HG02884 (cell line): Measurements from ENCODE around the gene FBXO5.
"Not testable (repeated sequence)": the region's sequence is repeated elsewhere in the genome, so short reads cannot be mapped to it uniquely, and the experiment has no call there.

Source experiments
- ATAC-seq: cut with Tn5 transposase; IDR thresholded peaks from one replicate; pipeline ENCODE4 v1.9.1; 2021; ENCODE audit warnings: mild to moderate bottlenecking, moderate library complexity; ENCODE audit not compliant: unreplicated experiment

FBXO5 gene

DNA sequence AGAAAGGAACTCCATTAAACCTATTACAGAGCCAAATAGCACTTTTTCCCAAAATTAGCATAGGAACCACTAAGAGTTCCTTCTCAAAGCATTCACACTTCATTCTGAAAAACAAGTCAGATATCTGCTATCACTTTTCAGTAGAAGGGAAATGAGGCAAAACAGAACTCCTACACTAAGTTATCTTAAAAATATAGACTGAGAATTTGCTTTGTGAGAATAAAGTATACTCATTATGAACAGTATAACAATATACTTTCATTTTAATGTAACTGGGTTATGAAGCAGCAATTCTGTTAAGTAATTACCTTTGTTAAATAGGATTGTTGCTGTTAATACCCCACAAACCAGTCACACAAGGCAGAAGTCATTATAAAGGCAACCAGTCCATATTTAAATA, 11.0 kb upstream of the FBXO5 start:
- ATAC-seq = no peak

DNA sequence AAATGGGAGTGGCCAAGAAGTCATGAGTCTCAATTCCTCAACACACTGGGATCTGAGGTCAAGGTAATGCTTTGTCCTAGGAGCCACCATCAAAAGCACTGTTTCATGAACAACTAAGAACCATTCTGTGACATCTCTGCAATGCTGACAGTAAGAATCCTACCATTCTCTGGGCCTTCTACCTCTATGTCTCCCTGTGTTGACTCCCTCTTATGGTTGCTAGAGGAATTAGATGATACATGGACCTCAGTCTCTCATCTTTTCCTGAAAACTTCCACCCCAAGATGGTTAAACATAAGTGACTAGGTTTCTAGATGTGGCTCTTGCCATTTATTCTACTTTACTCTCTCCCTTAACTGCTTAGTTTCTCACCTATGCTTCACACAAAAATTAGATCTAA, 10.6 kb upstream of the FBXO5 start:
- no peak for ATAC-seq

DNA sequence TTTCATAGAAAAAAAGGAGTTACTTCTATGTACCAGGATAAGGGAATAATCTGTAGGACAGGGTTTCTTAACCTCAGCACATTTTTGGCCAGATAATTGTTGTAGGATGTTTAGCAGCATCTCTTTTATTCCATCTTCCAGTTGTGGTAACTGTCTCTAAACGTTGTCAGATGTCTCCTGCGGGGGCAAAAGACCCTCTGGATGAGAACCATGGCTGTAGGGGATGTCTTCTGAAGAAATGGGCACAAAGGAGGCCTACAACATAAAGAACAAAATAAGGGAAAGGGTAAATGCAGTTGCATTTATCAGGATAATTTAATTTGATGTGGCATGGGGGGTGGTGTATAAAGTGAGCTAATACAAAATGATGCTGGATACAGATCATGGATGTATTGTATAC, 4.1 kb upstream of the FBXO5 start:
- no peak for ATAC-seq

DNA sequence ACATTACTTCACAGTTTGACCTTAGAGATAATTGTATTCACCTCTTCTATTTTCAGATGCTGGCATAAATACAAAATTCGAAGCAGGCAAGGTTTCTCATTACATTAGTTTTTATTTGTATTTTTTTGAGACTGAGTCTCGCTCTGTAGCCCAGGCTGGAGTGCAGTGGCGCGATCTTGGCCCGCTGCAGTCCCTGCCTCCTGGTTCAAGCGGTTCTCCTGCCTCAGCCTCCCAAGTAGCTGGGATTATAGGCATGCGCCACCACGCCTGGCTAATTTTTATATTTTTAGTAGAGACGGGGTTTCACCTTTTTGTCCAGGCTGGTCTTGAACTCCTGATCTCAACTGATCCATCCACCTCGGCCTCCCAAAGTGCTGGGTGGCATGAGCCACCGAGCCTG, 2.5 kb upstream of the FBXO5 start:
- not testable (repeated sequence) for ATAC-seq

DNA sequence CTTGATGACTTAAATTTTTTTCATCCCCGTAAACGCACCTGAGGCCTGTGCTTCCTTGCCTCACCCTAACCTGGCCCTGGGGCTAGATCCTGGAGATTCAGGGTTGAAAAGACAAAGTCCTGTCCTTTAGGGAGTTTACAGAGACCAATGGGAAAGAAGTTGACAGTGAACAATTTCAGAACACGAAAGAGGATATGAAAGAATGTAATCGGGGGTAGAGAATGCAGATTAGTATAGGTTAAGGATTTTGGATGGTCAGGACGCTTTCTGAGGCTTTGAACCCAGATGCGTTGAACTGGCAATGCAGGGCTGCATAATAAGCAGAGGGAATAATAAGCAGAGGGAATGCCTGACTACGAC, 1.7 kb upstream of the FBXO5 start:
- ATAC-seq = peak; percentile 31

DNA sequence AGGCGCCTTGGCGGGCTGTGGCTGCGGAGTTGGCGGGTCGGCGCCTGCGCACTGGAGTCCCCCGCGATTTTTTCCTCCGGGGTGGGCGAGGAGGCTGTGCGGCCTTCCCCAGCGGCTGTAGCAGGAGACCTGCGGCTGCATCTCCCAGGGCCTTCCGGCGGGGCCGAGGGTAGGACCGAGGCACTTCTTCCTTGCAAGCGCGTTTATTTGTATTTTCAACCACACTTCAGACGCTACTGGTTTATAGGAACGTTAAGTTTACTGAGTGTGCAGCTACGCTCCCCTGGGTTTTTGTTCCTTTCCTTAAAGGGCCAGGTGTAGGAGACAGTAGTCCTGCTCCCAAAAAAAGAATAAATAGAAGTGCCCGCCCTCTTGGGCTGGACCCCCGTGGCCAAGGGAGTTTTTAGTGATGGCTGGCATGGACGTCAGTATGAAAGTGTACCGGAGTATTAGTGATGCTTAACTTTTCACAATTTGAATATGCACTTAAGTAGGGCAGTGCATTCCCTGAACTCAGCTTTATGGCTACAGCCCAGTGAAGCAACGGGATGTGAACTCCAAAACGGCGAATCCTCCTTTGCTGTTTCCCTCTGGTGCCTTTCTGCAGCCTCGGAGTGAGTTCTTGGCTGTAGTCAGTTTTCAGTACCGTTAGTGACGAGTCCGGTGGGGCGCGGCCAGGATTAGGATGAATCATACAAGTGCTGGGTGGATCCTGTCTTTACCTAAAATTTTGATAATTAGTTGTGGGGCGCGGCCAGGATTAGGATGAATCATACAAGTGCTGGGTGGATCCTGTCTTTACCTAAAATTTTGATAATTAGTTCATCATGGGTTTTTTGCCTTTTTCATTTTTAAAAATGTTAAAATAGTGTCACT, 1.0 kb upstream of the FBXO5 start:
- ATAC-seq = peak; percentile 22

DNA sequence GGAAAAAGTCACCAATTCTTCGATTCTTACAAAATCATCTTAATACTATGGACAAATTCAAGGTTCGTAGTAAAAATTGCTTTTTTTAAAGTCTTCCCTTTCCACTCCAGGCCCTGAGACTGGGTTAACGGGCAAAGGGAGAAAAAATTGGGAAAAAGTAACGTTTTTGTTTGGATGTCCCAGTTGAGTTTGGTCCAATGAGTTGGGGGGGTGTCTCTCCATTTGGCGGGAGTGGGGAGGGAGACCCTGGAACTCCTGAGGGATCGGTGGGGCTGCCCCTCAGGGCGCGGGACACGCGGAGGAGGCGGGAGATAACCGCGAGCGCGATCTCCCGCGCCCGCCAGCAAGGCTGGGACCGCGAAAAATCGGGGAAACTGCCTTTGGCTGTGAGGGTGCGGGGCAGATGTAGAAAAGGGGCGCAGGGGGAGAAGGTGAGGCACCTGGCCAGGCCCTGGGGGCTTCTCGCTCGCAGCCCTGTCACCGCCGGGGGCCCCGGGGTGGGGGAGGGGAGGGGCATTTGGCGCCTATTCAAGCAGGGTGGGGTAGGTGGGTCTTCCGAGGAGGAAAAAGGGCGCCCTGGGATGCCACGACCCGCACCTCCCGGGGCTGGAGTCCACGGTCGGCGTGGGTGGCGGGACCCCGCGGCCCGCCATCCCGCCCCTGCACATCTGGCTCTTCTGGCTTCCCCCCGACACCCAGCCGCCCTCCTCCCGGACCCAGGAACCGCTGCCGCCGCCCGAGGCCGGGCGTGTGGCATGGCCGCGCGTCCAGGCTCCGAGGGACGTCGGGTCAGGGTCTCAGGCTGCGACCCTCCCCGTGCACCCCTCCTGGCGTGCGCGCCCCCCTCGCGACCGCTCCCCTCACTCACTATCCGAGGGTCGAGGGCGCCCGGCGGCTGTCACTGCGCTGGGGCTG, 595 bp downstream of the FBXO5 start:
- ATAC-seq = no peak

DNA sequence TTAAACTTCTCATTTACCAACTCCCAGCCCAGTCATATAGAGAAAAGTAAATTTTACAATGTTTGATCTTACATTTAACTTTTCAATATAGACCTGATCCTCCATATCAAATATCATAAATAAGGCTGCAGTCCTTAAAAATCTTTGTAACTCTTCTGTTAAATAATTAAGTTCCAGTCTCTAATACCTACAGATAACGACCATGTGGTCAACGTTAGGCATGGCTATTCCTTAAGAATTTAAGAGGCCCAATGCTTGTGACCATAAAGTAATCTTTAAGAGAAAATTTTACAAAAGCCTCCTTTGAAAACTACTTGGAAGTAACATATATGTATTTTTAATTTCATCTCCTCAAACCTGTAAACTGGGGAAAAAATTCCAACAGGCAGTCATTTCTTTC, 1.6 kb downstream of the FBXO5 start:
- ATAC-seq = no peak

DNA sequence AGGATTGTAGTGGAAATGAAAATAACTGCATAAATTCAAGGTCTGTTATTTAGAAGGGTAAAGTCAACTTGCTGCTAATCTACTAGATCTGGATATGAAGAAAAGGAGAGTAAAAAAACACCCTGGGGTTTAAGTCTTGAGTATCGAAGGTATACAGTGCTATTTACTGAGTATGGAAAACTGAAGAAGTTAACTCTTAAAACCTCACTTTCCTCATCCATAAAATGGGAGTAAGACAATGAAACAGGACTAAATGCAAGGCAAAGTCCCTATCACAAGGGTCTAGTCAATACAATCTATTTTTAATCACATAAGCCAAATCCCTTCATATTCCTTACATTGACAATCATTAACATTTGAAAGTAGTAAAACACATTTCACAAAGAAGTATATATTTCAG, 2.2 kb downstream of the FBXO5 start:
- ATAC-seq = no peak

DNA sequence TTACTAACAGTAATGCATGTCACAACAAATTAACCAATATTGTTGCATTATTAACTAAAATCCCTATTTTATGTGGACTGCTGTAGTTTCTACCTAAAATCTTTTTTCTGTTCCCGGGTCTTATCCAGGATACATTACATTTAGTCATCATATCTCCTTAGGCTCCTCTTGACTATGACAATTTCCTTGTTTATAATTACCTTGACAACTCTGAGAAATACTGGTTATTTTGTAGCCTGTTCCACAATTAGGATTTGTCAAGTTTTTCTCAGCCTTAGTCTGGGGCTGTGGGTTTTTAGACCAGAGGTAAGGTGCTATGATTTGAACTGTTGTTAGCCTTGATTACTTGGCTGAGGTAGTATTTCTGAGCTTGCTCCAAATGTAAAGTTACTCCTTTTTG, 3.7 kb downstream of the FBXO5 start:
- ATAC-seq = no peak

DNA sequence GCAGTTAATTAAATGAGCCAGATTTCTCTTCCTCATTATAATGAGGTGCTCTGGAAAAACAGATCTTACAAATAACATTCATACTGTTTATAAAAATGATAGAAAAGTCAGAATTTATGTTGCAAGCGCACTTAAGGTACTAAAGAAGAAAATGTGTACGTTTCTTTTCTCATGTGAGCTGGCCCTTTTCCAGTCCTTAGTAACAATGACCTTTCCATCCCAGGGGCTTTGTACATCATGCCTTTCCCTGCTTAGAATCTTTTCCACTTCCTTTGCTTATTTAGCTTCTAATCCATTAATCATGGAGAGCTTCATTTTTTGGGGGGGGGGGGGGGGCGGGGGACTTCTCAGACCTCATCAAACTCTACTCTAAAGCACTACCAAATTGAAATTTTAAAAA, 4.8 kb downstream of the FBXO5 start:
- ATAC-seq = no peak

DNA sequence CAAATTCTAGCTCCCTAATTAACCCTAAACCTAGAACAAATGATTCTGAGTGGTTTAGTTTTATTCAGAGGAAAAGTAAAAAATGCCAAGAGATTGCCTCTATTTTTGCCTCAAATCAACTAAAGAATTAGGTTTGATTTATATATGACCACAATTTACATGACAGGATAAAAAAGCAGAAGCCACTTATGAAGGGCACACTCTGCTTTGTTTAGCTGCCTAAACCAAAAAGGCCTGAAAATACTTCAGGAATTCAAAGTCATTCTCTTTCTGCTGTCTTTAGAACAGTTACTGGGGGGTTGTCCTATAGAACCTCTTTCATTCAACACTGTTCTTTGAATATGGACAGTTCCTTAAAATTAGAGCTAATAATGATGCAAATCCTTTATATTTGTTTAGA, 5.3 kb downstream of the FBXO5 start:
- no peak for ATAC-seq

DNA sequence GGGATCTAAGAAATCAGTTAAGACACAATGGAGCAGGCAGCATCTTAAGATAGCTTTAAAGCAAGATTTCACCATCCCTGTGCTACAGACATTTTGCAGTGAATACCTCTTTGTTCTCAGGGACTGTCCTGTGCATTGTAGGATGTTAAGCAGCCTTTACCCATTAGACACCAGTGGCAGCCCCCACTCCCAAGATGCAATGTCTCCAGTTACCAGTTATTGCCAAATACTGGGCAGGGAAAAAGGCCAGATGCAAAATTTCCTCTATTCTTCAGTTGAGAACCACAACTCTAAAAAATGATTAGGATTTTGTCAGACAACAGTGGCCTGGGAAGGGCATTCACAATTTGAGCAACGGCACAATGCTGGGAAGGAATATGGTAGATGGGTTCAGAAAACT, 6.1 kb downstream of the FBXO5 start:
- no peak for ATAC-seq

DNA sequence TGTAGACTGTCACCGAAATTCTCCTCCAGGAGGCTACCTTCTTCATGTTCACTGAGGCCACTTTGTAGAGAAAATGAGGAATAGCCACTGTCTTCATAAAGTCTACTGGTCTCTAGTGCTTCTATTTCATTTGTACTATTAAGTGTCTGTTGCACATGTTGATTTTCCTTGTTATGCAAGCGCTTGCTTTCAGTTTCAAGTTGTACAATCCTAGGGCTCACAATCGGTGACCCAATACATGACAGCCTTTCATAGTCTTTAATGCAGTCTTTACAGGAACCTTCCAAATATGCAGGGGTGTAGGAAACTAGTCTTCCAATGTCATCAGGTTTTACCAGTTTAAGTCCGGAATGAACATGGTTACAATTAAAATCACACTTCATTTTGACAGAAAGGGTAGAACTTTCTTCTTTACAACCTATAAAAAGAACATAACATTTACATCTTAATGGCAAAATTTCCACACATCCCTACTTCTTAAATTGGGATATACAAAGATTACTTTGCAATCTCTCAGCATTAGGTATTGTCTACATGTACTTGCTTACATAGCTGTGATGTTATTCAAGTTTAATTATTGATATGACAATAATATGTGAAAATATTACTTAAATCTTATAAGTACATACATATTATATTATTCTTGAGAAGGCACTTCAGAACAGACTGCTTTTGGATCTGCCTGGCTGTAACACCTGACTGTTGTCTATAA, 7.5 kb downstream of the FBXO5 start:
- ATAC-seq = peak; percentile 49

DNA sequence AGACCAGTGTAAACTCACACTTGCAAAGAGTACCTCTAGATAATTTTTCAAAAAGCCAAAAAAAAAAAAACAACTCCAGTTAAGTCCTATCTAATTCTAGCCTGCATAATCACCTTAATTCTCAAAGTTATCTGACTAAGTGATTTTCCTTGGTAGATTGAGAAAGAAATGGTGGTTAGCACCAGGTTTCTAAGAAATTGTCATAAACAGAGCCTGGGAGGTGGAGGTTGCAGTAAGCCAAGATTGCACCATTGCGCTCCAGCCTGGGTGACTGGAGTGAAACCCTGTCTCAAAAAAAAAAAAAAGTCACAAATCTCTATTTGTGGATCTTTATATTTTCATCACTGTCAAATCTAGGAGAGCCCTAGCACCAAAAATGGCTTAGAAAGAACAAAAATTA, 8.9 kb downstream of the FBXO5 start:
- no peak for ATAC-seq

DNA sequence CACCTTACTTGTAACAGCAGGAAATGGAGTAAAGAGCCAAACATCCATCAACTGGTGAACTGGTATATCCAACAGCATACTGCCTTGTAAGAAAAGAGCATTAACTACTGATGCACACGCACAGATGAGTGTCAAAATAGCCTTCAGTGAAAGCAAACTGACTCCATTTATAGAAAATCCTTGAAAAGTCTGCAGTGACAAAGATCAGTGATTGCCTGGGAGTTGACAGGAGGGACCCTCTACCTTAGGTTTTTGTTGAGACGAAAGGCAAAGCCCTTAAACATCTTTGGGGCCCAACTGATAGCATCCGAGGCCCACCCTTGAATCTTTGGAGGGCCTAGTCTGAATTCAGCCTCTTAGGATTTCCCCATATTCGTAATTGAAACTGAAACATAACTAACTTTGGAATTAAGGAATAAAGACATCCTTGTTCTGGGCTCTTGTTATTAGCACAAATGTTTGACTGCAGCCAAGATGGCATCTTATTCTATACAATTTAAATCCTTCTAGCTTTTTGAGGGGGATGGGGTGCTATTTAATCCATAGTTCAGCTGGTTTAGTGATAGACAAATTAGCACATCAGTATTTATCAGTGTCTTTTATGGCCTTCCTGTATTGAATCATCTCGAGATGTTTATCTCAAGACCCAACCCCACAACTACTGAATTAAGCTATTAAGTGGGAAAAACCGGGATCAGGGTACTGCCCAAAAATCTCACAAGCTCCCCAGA, 13.0 kb downstream of the FBXO5 start:
- ATAC-seq = no peak

DNA sequence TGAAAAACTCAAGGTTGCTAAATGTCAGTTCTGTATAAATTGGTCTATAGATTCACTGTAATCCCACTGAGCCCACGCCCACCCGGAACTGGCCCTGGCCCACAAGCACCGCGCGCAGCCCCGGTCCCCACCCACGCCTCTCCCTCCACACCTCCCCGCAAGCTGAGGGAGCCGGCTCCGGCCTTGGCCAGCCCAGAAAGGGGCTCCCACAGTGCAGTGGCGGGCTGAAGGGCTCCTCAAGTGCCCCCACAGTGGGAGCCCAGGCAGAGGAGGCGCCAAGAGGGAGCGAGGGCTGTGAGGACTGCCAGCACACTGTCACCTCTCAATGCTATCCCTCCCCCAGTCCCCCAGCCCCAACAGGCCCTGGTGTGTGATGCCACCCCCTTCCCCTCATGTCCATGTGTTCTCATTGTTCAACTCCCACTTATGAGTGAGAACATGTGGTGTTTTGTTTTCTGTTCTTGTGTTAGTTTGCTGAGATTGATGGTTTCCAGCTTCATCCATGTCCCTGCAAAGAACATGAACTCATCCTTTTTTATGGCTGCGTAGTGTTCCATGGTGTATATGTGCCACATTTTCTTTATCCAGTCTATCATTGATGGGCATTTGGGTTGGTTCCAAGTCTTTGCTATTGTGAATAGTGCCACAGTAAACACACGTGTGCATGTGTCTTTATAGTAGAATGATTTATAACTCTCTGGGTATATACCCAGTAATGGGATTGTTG, 16.5 kb downstream of the FBXO5 start:
- ATAC-seq = not testable (repeated sequence)

DNA sequence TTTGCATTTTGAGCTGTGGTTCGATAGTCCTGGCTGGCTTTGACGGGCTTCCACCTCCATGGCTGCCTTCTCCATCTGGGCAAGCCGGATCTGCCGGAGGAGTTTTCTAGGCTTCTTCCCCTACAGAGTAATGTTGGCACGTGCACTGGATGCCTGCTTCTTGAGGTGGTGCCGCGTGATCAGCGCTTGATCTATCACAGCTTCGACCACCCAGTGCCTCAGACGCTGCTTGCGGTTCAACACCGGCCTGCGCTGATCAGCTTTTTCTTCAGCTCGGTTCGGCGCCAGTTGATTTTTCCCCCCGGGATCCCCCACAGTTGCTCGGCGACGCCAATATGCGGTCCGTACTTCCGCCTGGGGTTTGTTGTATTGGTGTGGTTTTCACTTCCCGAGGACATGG, 23.5 kb downstream of the FBXO5 start:
- no peak for ATAC-seq

DNA sequence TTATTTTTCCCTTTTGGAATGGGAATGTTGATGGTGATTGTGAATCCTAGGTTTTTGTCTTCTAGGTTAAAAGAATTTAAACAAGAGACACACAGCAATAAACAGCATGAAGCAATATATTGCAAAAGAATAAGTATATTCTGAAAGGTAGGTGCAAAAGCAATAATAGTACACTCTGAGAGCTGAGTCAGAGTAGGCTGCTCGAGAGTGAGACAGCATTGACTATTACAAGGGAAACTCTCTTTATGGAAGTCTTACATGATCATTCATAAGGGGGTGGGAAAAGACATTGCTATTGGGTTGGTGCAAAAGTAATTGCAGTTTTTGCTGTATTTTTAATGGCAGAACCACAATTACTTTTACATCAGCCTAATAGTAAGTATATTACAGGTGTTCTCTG, 25.0 kb downstream of the FBXO5 start:
- ATAC-seq = no peak

DNA sequence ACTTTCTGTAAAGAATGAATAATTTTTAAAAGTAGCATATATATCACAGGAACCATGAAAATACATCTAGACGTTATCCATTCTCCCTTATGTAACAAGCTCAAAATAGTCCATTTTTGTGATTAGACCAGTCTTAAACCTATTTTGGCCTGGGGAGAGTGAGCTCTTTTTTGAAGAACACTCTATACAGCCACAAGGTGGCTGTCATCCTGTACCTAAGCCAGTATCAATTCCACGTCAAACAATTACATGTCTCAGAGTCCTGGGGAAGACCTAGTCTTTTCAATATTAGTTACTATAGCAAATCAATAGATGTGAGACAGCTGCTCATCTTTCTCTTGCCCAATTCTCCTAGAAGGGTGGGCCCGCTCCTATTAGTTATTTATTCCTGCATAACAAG, 28.4 kb downstream of the FBXO5 start:
- ATAC-seq = no peak
